PC-3 (cell line): ENCODE results near the gene CACNG5. TPM values are rescaled to one million over a fixed set of nuclear protein-coding genes. Genes with fewer than 3 reads are reported as not detected.

Experiments used
- ATAC-seq: fragments of 200-7000 bp; cut with Tn5 transposase; 2 replicates; pipeline ENCODE4 v1.9.1; 2020; ENCODE audit warnings: mild to moderate bottlenecking, moderate library complexity
- BruUV-seq: library from RNA; stranded (reverse); fragments of 400-500 nt; replicated peaks from 2 replicates; lab custom pipeline; 2021; lab: Mats Ljungman, UMichigan
- CTCF ChIA-PET: fragments of 300-600 bp; sonication (Branson Sonifier 250); formaldehyde crosslinking; loops from one replicate; lab custom pipeline; 2022; ENCODE audit warnings: antibody characterized with exemption; lab: Charles Lee
- POLR2A ChIA-PET: fragments of 300-600 bp; sonication (Branson Sonifier 250); formaldehyde crosslinking; loops from one replicate; lab custom pipeline; 2022; ENCODE audit warnings: antibody characterized with exemption; ENCODE audit not compliant: unreplicated experiment; lab: Charles Lee
- DNase-seq: peaks from one replicate; pipeline ENCODE4 v3.0.0-alpha.2; 2015
- H2AFZ ChIP-seq: fragments of 300-600 bp; sonication (generic); 2 replicates; pipeline ENCODE4 v1.6.0; 2016; ENCODE audit warnings: antibody characterized with exemption, low read length
- H3F3A ChIP-seq: fragments of 300-600 bp; sonication (generic); one replicate; pipeline ENCODE4 v1.6.0; 2017; ENCODE audit warnings: antibody characterized with exemption, low read length, control low read depth, mild to moderate bottlenecking; ENCODE audit not compliant: unreplicated experiment
- H3K27ac ChIP-seq: fragments of 300-600 bp; sonication (generic); 2 replicates; pipeline ENCODE4 v1.5.1; 2016; ENCODE audit warnings: mild to moderate bottlenecking, low read length
- H3K27me3 ChIP-seq: fragments of 300-600 bp; sonication (generic); 2 replicates; pipeline ENCODE4 v1.6.1; 2016; ENCODE audit warnings: low read length, mixed read lengths
- H3K36me3 ChIP-seq: fragments of 300-600 bp; sonication (generic); 2 replicates; pipeline ENCODE4 v1.6.1; 2016; ENCODE audit warnings: low read depth, mixed run types, low read length, mixed read lengths
- H3K4me1 ChIP-seq: fragments of 300-600 bp; sonication (generic); 2 replicates; pipeline ENCODE4 v1.5.1; 2016; ENCODE audit warnings: low read length; ENCODE audit not compliant: insufficient read depth
- H3K4me2 ChIP-seq: fragments of 300-600 bp; sonication (generic); 2 replicates; pipeline ENCODE4 v1.6.0; 2016; ENCODE audit warnings: low read length
- H3K4me3 ChIP-seq: fragments of 300-600 bp; sonication (generic); 2 replicates; pipeline ENCODE4 v1.5.1; 2016; ENCODE audit warnings: mild to moderate bottlenecking, low read length, mixed read lengths
- H3K79me2 ChIP-seq: fragments of 300-600 bp; sonication (generic); 2 replicates; pipeline ENCODE4 v1.6.1; 2017; ENCODE audit warnings: low read length, mixed read lengths
- H3K9ac ChIP-seq: fragments of 300-600 bp; sonication (generic); 2 replicates; pipeline ENCODE4 v1.6.0; 2016; ENCODE audit warnings: mild to moderate bottlenecking, low read length
- H3K9me2 ChIP-seq: fragments of 300-600 bp; sonication (generic); replicated peaks from 2 replicates; pipeline ENCODE4 v1.6.1; 2016; ENCODE audit warnings: mixed run types, low read length, mixed read lengths
- H3K9me3 ChIP-seq: fragments of 300-600 bp; sonication (generic); 2 replicates; pipeline ENCODE4 v1.6.1; 2016; ENCODE audit warnings: low read length, mixed read lengths
- H4K20me1 ChIP-seq: fragments of 300-600 bp; sonication (generic); 2 replicates; pipeline ENCODE4 v1.6.1; 2016; ENCODE audit warnings: low read length, mixed read lengths
- CTCF ChIP-seq: fragments of 300-600 bp; sonication (generic); conservative IDR thresholded peaks from 2 replicates; pipeline ENCODE4 v1.5.1; 2017; ENCODE audit warnings: antibody characterized with exemption, low read depth, mild to moderate bottlenecking, low read length
- EZH2 ChIP-seq: fragments of 300-600 bp; sonication (generic); IDR thresholded peaks from one replicate; pipeline ENCODE4 v1.6.1; 2017; ENCODE audit warnings: antibody characterized with exemption, mild to moderate bottlenecking, low read length; ENCODE audit not compliant: unreplicated experiment
- EZH2phosphoT487 ChIP-seq: fragments of 300-600 bp; sonication (generic); IDR thresholded peaks from 2 replicates; pipeline ENCODE4 v1.6.1; 2018; ENCODE audit warnings: mild to moderate bottlenecking, antibody characterized with exemption, low read length, borderline replicate concordance
- intact Hi-C: fragments of 100-400 bp; cut with micrococcal nuclease; formaldehyde crosslinking; loops from 2 replicates; pipeline ENCODE4 v1.9.0; 2023
- total RNA-seq: library from RNA; depleted of rRNA; stranded (reverse); fragments of >200 nt; gene quantifications from 2 replicates; pipeline ENCODE4 v1.2.3, GENCODE V29; 2014

The CACNG5 gene
- total RNA-seq, 1 experiment from 2014 or later, result not detected

DNA sequence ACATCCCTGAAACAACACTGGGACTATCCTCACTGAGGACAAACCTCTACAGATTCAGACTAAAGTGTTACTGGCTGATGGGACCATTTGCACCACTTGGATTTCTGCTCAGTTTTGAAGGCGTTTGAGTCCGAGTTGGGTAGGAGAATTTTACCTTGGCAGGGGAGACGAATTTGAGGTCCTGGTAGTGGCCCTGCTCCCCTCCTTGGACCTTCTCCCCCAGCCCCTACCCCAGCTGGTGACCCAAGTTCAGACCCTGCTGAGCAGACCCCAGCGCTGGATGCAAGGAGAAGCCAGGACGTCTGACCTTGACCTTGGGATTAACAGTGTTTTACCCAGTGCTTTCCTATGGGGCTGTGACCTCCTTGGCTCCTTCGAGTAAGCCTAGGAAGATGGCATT is 13.6 kb downstream of the CACNG5 start:
- Histone ChIP-seq H3K36me3 (no peaks in the 10 kb centered on the region), H4K20me1 (no peaks in the 10 kb centered on the region), H3K9me2 (no peaks in the 10 kb centered on the region), H3K4me1 (no peaks in the 10 kb centered on the region), H3K27ac (no peak overlapping the region), H2AFZ (no peak overlapping the region), H3K27me3 (peaks cover 39% of the 10 kb centered on the region), H3K9ac (no peak overlapping the region), H3K79me2 (no peaks in the 10 kb centered on the region), H3K9me3 (no peaks in the 10 kb centered on the region), H3K4me3 (no peak overlapping the region), H3F3A (no peaks in the 10 kb centered on the region), H3K4me2 (no peak overlapping the region)
- TF ChIP-seq EZH2, result no peak
- TF ChIP-seq EZH2phosphoT487, result no peak
- TF ChIP-seq CTCF, result no peak
- no peak for DNase-seq
- CTCF ChIA-PET, result no interaction called here
- BruUV-seq, result no TSS peak
- POLR2A ChIA-PET, result no interaction called here
- intact Hi-C loops, result no loop called here
- ATAC-seq, result no peak

DNA sequence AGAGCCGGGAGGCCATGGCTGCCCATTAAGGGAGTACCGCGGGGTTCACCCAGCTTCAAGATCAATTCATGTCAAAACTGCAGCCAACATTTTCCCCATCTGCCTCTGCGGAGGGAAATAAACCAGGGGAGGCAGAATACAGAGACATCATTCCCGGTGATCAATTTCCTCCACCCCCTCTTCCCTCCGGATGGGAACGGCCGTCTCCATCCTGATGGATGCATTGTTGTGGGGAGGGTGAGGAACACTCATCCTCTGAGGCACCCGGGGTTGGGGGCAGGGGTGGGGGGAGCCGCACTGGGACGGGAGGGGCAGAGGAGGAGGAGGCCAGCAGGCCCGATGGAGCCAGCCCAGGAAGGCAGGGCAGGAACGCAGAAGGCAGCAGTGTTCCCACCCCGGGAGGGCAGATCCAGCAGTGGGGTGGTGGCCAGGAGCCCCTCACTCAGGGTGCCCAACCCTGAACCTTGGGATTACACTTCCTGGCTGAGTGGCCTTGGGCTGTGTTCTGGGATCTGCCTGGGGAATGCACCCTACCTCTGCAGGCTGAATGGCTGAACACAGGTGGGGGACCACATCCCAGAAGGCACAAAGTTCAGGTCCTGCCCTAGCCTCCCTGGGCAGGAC is 14.2 kb downstream of the CACNG5 start:
- H3K9ac ChIP-seq, result no peak overlapping the region
- H3K36me3 ChIP-seq, result no peaks in the 10 kb centered on the region
- no peaks in the 10 kb centered on the region for H3F3A ChIP-seq
- DNase-seq (no peak), ATAC-seq (no peak)
- no peaks in the 10 kb centered on the region for H3K9me2 ChIP-seq
- CTCF ChIA-PET, result no interaction called here
- peaks cover 39% of the 10 kb centered on the region for H3K27me3 ChIP-seq
- no peak for TF ChIP-seq EZH2
- no peak for TF ChIP-seq CTCF
- TF ChIP-seq EZH2phosphoT487, result no peak
- no peak overlapping the region for H2AFZ ChIP-seq
- no peak overlapping the region for H3K4me3 ChIP-seq
- POLR2A ChIA-PET, result no interaction called here
- no peaks in the 10 kb centered on the region for H3K9me3 ChIP-seq
- BruUV-seq, result no TSS peak
- no peak overlapping the region for H3K4me2 ChIP-seq
- no peak overlapping the region for H3K27ac ChIP-seq
- no peaks in the 10 kb centered on the region for H4K20me1 ChIP-seq
- no peaks in the 10 kb centered on the region for H3K4me1 ChIP-seq
- intact Hi-C loops, result no loop called here
- H3K79me2 ChIP-seq, result no peaks in the 10 kb centered on the region

GRCh38 chr17:66849851-66850580 is 15.1 kb downstream of the CACNG5 start:
- peaks cover 39% of the 10 kb centered on the region for H3K27me3 ChIP-seq
- TF ChIP-seq CTCF (no peak), EZH2phosphoT487 (no peak), EZH2 (no peak)
- no peaks in the 10 kb centered on the region for H3K36me3 ChIP-seq
- no peak overlapping the region for H3K27ac ChIP-seq
- no peaks in the 10 kb centered on the region for H3K9me3 ChIP-seq
- no peak overlapping the region for H3K4me3 ChIP-seq
- H3K4me2 ChIP-seq, result no peak overlapping the region
- H3K9me2 ChIP-seq, result no peaks in the 10 kb centered on the region
- no peak for ATAC-seq
- DNase-seq, result no peak
- ChIA-PET CTCF (no interaction called here), POLR2A (no interaction called here)
- intact Hi-C loops, result no loop called here
- no peak overlapping the region for H2AFZ ChIP-seq
- H3F3A ChIP-seq, result no peaks in the 10 kb centered on the region
- no peak overlapping the region for H3K9ac ChIP-seq
- no peaks in the 10 kb centered on the region for H3K79me2 ChIP-seq
- BruUV-seq, result no TSS peak
- no peaks in the 10 kb centered on the region for H4K20me1 ChIP-seq
- no peaks in the 10 kb centered on the region for H3K4me1 ChIP-seq
